Measurements from ENCODE around the gene MBD1.
"Not testable (repeated sequence)": the region's sequence is repeated elsewhere in the genome, so short reads cannot be mapped to it uniquely, and the experiment has no call there.

Gene MBD1

DNA sequence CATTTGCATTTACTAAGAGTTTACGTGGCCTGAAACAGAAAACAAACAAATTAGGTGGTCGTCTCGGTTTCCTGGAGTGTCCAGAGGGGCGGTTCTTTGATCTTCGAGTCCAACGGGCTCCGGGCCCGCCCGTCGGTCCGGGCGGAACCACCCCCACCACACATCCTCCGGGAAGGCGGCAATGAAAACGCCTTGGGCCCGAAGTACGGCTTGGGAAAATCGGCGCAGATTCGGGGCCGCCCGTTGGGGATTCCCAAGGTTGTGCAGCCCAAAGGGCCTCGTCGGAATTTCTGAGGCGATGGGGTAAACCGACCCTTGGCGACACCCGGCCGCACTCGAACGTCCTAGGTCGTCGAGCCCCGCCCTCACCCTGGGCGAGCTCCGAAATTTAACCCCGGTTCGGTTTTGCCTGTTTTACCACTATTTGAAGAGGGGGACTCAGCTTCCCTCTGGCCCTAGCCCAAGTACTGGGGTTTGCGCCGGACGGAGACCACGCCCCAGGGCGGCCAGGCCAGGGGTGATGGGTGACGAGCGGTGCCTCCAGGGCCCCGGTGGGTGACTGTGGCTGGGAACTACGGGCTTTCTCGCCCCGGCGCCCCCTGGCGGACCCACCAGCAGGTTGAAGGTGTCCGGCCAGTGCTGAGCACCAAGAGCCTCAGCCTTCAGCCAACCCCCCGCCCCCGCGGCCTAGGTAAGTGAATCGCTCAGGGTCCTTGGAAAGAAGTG lies 13.1 kb downstream of the MBD1 start:
- Histone ChIP-seq H3K9me3 (ENCODE audit: control insufficient read depth, low read length) (no peaks in the 10 kb centered on the region), H3K4me3 (ENCODE audit: extremely low read depth, insufficient read depth, low read length, poor library complexity, severe bottlenecking) (no peak overlapping the region), H3K36me3 (ENCODE audit: control insufficient read depth, insufficient read depth, low read length) (peaks cover 61% of the 10 kb centered on the region), H3K4me1 (ENCODE audit: control insufficient read depth, insufficient read depth, low read length, poor library complexity, severe bottlenecking) (no peaks in the 10 kb centered on the region), H3K27ac (ENCODE audit: low read depth, low read length, severe bottlenecking) (no peak overlapping the region)
- 83 to 93% methylated on average over 37 to 49 of the region's 56 CpGs for WGBS, 2 experiments (ENCODE audit: insufficient coverage in 2 of 2)

GRCh38 chr18:50266248-50266704 lies 15.0 kb downstream of the MBD1 start, which contains the start of gene CFAP53:
Gene CFAP53 (minus strand): TSS chr18:50266495. CDS start chr18:50266404, 91 bp downstream.
- no peak within 1 kb of the TSS for H3K27ac ChIP-seq (ENCODE audit: low read depth, low read length, severe bottlenecking)
- 2 to 10% methylated on average over 8 to 17 of the region's 37 CpGs for WGBS, 2 experiments (ENCODE audit: insufficient coverage in 2 of 2)
- H3K4me1 ChIP-seq (ENCODE audit: control insufficient read depth, insufficient read depth, low read length, poor library complexity, severe bottlenecking) = no peaks in the 10 kb centered on the region
- peak within 1 kb of the TSS; percentile 59 for H3K4me3 ChIP-seq (ENCODE audit: extremely low read depth, insufficient read depth, low read length, poor library complexity, severe bottlenecking)
- no peaks in the 10 kb centered on the region for H3K9me3 ChIP-seq (ENCODE audit: control insufficient read depth, low read length)
- peaks cover 42% of the 10 kb centered on the region for H3K36me3 ChIP-seq (ENCODE audit: control insufficient read depth, insufficient read depth, low read length)

- H3K4me3 ChIP-seq (ENCODE audit: extremely low read depth, insufficient read depth, low read length, poor library complexity, severe bottlenecking) = no peak overlapping the region
Measured at GRCh38 chr18:50262977-50263376, 18.3 kb downstream of the MBD1 start.

GRCh38 chr18:50250935-50251334 lies 30.4 kb downstream of the MBD1 start:
- H3K9me3 ChIP-seq (ENCODE audit: control insufficient read depth, low read length) = no peaks in the 10 kb centered on the region
- no peaks in the 10 kb centered on the region for H3K4me1 ChIP-seq (ENCODE audit: control insufficient read depth, insufficient read depth, low read length, poor library complexity, severe bottlenecking)
- no peak overlapping the region for H3K27ac ChIP-seq (ENCODE audit: low read depth, low read length, severe bottlenecking)
- H3K36me3 ChIP-seq (ENCODE audit: control insufficient read depth, insufficient read depth, low read length) = no peaks in the 10 kb centered on the region
- 71 to 95% methylated on average over 1 to 2 of the region's 3 CpGs for WGBS, 2 experiments (ENCODE audit: insufficient coverage in 2 of 2)
- H3K4me3 ChIP-seq (ENCODE audit: extremely low read depth, insufficient read depth, low read length, poor library complexity, severe bottlenecking) = no peak overlapping the region

More at GRCh38 chr18:50262977-50263376, 18.3 kb downstream of the MBD1 start:
- Histone ChIP-seq H3K36me3 (ENCODE audit: control insufficient read depth, insufficient read depth, low read length) (peaks cover 9% of the 10 kb centered on the region), H3K27ac (ENCODE audit: low read depth, low read length, severe bottlenecking) (no peak overlapping the region), H3K9me3 (ENCODE audit: control insufficient read depth, low read length) (no peaks in the 10 kb centered on the region), H3K4me1 (ENCODE audit: control insufficient read depth, insufficient read depth, low read length, poor library complexity, severe bottlenecking) (no peaks in the 10 kb centered on the region)

DNA sequence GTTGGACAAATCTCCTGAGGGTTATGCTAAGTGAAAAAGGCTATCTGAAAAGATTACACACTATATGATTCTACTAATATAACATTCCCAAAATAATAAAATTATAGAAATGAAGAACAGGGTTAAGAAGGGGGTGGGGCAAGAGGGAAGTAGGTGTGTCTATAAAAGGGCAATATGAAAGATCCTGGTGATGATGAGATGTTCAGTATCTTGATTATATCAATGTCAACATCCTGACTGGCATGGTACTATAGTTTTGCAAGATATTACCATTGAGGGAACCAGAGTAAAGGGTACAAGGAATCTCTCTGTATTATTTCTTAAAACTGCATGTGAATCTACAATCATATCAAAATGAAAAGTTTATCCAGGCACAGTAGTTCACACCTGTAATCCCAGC lies 31.7 kb downstream of the MBD1 start:
- no peak overlapping the region for H3K27ac ChIP-seq (ENCODE audit: low read depth, low read length, severe bottlenecking)
- H3K9me3 ChIP-seq (ENCODE audit: control insufficient read depth, low read length) = no peaks in the 10 kb centered on the region
- no peaks in the 10 kb centered on the region for H3K36me3 ChIP-seq (ENCODE audit: control insufficient read depth, insufficient read depth, low read length)
- no peak overlapping the region for H3K4me3 ChIP-seq (ENCODE audit: extremely low read depth, insufficient read depth, low read length, poor library complexity, severe bottlenecking)
- H3K4me1 ChIP-seq (ENCODE audit: control insufficient read depth, insufficient read depth, low read length, poor library complexity, severe bottlenecking) = no peaks in the 10 kb centered on the region

GRCh38 chr18:50247561-50247960 lies 33.8 kb downstream of the MBD1 start:
- H3K9me3 ChIP-seq (ENCODE audit: control insufficient read depth, low read length) = no peaks in the 10 kb centered on the region
- no peak overlapping the region for H3K27ac ChIP-seq (ENCODE audit: low read depth, low read length, severe bottlenecking)
- H3K4me1 ChIP-seq (ENCODE audit: control insufficient read depth, insufficient read depth, low read length, poor library complexity, severe bottlenecking) = no peaks in the 10 kb centered on the region
- no peak overlapping the region for H3K4me3 ChIP-seq (ENCODE audit: extremely low read depth, insufficient read depth, low read length, poor library complexity, severe bottlenecking)
- no peaks in the 10 kb centered on the region for H3K36me3 ChIP-seq (ENCODE audit: control insufficient read depth, insufficient read depth, low read length)

GRCh38 chr18:50241768-50242167 lies 39.6 kb downstream of the MBD1 start:
- H3K4me1 ChIP-seq (ENCODE audit: control insufficient read depth, insufficient read depth, low read length, poor library complexity, severe bottlenecking); H3K27ac ChIP-seq (ENCODE audit: low read depth, low read length, severe bottlenecking); H3K36me3 ChIP-seq (ENCODE audit: control insufficient read depth, insufficient read depth, low read length); H3K9me3 ChIP-seq (ENCODE audit: control insufficient read depth, low read length); H3K4me3 ChIP-seq (ENCODE audit: extremely low read depth, insufficient read depth, low read length, poor library complexity, severe bottlenecking): not testable (repeated sequence)
- WGBS, 2 experiments (ENCODE audit: insufficient coverage in 2 of 2) = 92 to 93% methylated on average over 6 to 7 of the region's 8 CpGs

DNA sequence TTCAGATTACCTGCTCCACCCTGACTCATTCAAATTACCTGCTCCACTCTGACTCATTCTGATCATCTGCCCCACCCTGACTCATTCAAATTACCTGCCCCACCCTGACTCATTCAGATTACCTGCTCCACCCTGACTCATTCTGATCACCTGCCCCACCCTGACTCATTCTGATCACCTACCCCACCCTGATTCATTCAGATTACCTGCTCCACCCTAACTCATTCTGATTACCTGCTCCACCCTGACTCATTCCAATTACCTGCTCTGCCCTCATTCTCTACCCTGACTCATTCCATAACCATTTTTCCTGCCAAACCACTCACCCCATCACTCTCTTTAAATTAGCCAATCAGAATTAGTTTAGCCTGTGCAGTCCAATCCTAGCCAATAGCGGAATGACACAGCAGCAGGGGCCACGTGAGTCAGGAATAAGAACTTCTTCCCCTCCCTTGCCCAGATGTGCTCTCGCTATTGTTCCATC lies 41.2 kb downstream of the MBD1 start:
- WGBS, 2 experiments (ENCODE audit: insufficient coverage in 2 of 2) = 88 to 100% methylated on average over 2 to 3 of the region's 3 CpGs
- peaks cover 4% of the 10 kb centered on the region for H3K9me3 ChIP-seq (ENCODE audit: control insufficient read depth, low read length)
- no peaks in the 10 kb centered on the region for H3K36me3 ChIP-seq (ENCODE audit: control insufficient read depth, insufficient read depth, low read length)
- H3K4me3 ChIP-seq (ENCODE audit: extremely low read depth, insufficient read depth, low read length, poor library complexity, severe bottlenecking) = no peak overlapping the region
- no peak overlapping the region for H3K27ac ChIP-seq (ENCODE audit: low read depth, low read length, severe bottlenecking)
- no peaks in the 10 kb centered on the region for H3K4me1 ChIP-seq (ENCODE audit: control insufficient read depth, insufficient read depth, low read length, poor library complexity, severe bottlenecking)

GRCh38 chr18:50232419-50232818 lies 48.9 kb downstream of the MBD1 start:
- peaks cover 3% of the 10 kb centered on the region for H3K9me3 ChIP-seq (ENCODE audit: control insufficient read depth, low read length)
- H3K4me3 ChIP-seq (ENCODE audit: extremely low read depth, insufficient read depth, low read length, poor library complexity, severe bottlenecking) = no peak overlapping the region
- H3K36me3 ChIP-seq (ENCODE audit: control insufficient read depth, insufficient read depth, low read length) = no peaks in the 10 kb centered on the region
- 33 to 100% methylated on average over 1 of the region's 2 CpGs for WGBS, 2 experiments (ENCODE audit: insufficient coverage in 2 of 2)
- no peak overlapping the region for H3K27ac ChIP-seq (ENCODE audit: low read depth, low read length, severe bottlenecking)
- H3K4me1 ChIP-seq (ENCODE audit: control insufficient read depth, insufficient read depth, low read length, poor library complexity, severe bottlenecking) = no peaks in the 10 kb centered on the region

DNA sequence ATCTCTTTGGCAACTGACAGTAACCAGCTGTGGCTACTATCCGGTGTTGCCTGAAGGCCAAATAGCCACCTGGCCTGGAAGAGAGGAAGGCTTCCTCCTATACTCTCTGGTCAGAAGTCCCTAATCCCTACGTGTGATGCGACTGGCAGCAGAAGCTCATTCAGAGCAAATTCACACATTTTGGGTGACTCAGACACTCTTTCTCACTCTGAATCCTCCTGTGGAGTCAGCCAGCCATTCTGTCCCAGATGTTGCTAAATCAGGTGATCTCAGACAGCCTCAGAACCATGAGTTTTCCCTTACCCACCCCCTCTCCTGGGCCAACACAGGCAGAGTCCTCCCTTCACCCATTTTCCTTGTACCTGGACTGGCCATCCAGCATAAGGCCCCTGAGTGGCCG lies 49.7 kb downstream of the MBD1 start:
- H3K4me1 ChIP-seq (ENCODE audit: control insufficient read depth, insufficient read depth, low read length, poor library complexity, severe bottlenecking) = no peaks in the 10 kb centered on the region
- no peak overlapping the region for H3K27ac ChIP-seq (ENCODE audit: low read depth, low read length, severe bottlenecking)
- H3K4me3 ChIP-seq (ENCODE audit: extremely low read depth, insufficient read depth, low read length, poor library complexity, severe bottlenecking) = no peak overlapping the region
- WGBS, 2 experiments (ENCODE audit: insufficient coverage in 2 of 2) = 65 to 69% methylated on average over 3 to 4 of the region's 4 CpGs
- H3K9me3 ChIP-seq (ENCODE audit: control insufficient read depth, low read length) = peaks cover 3% of the 10 kb centered on the region
- H3K36me3 ChIP-seq (ENCODE audit: control insufficient read depth, insufficient read depth, low read length) = no peaks in the 10 kb centered on the region

DNA sequence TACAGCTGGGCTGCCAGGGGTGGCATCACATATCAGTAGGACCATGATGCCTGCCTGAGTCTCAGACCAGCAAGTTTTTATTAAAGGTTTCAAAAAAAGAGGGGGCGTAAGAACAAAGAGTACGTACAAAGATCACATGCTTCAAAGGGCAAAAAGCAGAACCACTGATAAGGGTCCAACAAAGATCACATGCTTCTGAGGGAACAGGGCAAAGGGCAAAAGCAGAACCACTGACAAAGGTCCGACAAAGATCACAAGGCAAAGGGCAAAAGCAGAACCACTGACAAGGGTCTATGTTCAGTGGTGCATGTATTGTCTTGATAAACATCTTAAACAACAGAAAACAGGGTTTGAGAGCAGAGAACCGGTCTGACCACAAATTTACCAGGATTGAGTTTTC lies 61.1 kb downstream of the MBD1 start:
- H3K27ac ChIP-seq (ENCODE audit: low read depth, low read length, severe bottlenecking); H3K9me3 ChIP-seq (ENCODE audit: control insufficient read depth, low read length); H3K4me3 ChIP-seq (ENCODE audit: extremely low read depth, insufficient read depth, low read length, poor library complexity, severe bottlenecking); H3K36me3 ChIP-seq (ENCODE audit: control insufficient read depth, insufficient read depth, low read length); H3K4me1 ChIP-seq (ENCODE audit: control insufficient read depth, insufficient read depth, low read length, poor library complexity, severe bottlenecking): not testable (repeated sequence)
- 86 to 95% methylated on average over 3 of the region's 4 CpGs for WGBS, 2 experiments (ENCODE audit: insufficient coverage in 2 of 2)
